Measurements from ENCODE around the gene MGLL. TPM values are rescaled to one million over a fixed set of nuclear protein-coding genes. Genes with fewer than 3 reads are reported as not detected.

MGLL gene
- total RNA-seq, 4 donors from 2014 or later = 36.7 to 146 (median 73.5) TPM

DNA sequence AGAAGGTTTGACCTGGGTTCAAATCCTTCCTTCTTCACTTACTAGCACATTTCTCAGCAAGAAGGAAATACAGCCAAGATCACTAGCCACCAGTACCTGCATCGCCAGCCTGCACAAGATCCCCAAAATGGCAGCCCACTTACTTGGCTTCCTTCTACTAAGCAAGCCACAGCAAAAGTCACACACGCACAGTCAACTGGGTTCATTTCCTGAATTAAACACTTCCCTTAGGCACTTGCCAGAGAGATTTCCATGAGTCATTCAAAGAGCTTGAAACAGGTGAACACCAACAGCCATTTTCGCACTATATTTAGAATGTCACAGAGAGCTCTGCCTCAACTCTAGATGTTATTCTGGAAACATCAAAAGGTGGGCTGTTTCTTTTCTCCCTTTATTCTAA is 42.6 kb downstream of the MGLL start:
- 37 to 42% methylated on average over 3 of the region's 3 CpGs for WGBS, 2 donors
- Histone ChIP-seq H3K27ac (peak overlapping the region in 2 of 4 donors; percentile 16), H3K27me3 (no peaks in the 10 kb centered on the region), H3K9me3 (peaks cover 0 to 7% (median 0%) of the 10 kb centered on the region in 3 donors), H3K36me3 (peaks cover 0 to 47% (median 0%) of the 10 kb centered on the region in 3 donors), H3K4me1 (peaks cover 12 to 65% (median 23%) of the 10 kb centered on the region in 3 donors), H3K4me3 (no peak overlapping the region)
- no peak for DNase-seq
- TF ChIP-seq, protein P1, sequence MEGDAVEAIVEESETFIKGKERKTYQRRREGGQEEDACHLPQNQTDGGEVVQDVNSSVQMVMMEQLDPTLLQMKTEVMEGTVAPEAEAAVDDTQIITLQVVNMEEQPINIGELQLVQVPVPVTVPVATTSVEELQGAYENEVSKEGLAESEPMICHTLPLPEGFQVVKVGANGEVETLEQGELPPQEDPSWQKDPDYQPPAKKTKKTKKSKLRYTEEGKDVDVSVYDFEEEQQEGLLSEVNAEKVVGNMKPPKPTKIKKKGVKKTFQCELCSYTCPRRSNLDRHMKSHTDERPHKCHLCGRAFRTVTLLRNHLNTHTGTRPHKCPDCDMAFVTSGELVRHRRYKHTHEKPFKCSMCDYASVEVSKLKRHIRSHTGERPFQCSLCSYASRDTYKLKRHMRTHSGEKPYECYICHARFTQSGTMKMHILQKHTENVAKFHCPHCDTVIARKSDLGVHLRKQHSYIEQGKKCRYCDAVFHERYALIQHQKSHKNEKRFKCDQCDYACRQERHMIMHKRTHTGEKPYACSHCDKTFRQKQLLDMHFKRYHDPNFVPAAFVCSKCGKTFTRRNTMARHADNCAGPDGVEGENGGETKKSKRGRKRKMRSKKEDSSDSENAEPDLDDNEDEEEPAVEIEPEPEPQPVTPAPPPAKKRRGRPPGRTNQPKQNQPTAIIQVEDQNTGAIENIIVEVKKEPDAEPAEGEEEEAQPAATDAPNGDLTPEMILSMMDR (IDR thresholded peaks at IDR 0.05) = no peak
- no peak for TF ChIP-seq POLR2A (IDR thresholded peaks at IDR 0.05)
- intact Hi-C loops (cut with DNase I) = no loop called here

DNA sequence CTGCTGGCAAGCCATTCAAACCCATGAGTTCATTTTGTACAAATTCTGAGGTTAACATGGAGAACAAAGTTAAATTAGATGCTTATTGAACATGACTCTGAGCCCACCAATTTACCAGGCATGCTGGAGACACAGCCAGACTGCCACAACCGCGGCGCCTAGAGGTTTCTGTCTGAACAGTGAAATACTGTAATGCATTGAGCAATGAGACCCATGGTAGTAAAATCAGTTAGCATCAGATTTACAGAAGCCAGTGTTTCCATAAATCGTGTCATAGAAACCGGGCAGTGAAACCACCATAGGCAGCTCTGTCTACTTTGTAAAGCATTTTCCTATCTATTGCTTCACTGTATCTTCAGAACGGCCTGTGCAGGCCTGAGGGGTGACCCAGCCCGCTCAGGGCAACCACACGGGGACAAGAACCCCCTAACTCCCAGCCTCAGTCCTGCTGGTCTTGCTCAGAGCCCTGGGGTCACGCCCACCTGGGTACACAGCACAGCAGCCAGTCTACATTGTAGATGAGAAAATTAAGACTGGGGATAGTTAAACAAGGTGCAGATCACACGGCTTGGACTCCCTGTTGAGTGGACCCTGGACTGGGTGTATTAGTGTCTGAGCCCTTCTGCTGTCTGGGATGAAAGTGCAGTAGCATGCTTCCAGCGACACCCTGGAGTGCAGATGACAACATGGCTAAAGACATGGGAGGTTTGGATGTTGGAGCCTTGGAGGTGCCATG is 44.2 kb downstream of the MGLL start:
- intact Hi-C loops (cut with DNase I) = no loop called here
- H3K4me1 ChIP-seq = peaks cover 12 to 62% (median 23%) of the 10 kb centered on the region in 3 donors
- H3K27ac ChIP-seq = no peak overlapping the region

DNA sequence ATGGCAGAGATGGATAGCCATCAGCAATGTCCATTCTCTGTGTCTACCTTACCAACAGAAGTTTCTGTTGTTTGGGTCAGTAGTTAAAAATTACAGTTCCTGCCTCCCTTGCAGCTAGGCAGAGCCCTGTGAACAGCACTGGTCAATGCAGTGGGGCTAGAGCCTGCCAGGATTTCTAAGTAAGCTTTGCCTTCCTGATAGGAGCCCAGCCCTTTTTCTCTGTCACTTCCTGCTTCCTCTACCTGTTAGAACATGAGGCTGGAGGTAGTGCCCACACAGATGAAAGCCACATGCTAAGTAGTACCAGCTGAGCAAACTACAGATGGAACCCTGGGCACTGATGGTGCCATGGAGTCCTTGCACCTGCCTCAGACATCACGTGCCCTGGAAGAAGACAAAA is 45.0 kb downstream of the MGLL start:
- TF ChIP-seq POLR2A (IDR thresholded peaks at IDR 0.05) = no peak
- TF ChIP-seq, protein P1 (IDR thresholded peaks at IDR 0.05) = no peak
- WGBS, 2 donors = 86 to 100% methylated on average over 1 of the region's 1 CpG
- Histone ChIP-seq H3K27ac (no peak overlapping the region), H3K36me3 (peaks cover 0 to 43% (median 0%) of the 10 kb centered on the region in 3 donors), H3K9me3 (peaks cover 0 to 7% (median 0%) of the 10 kb centered on the region in 3 donors), H3K4me1 (peaks cover 12 to 61% (median 23%) of the 10 kb centered on the region in 3 donors), H3K4me3 (no peak overlapping the region), H3K27me3 (no peaks in the 10 kb centered on the region)
- DNase-seq = no peak
- intact Hi-C loops (cut with DNase I) = no loop called here

More for the DNA sequence above, 44.2 kb downstream of the MGLL start:
- Histone ChIP-seq H3K9me3 (peaks cover 0 to 7% (median 0%) of the 10 kb centered on the region in 3 donors), H3K27me3 (no peaks in the 10 kb centered on the region), H3K4me3 (no peak overlapping the region), H3K36me3 (peaks cover 0 to 43% (median 0%) of the 10 kb centered on the region in 3 donors)
- no peak for DNase-seq
- whole genome bisulfite sequencing, 2 donors = 88 to 95% methylated on average over 7 to 10 of the region's 11 CpGs
- no peak for TF ChIP-seq POLR2A (IDR thresholded peaks at IDR 0.05)
- TF ChIP-seq, protein P1 (IDR thresholded peaks at IDR 0.05) = no peak

DNA sequence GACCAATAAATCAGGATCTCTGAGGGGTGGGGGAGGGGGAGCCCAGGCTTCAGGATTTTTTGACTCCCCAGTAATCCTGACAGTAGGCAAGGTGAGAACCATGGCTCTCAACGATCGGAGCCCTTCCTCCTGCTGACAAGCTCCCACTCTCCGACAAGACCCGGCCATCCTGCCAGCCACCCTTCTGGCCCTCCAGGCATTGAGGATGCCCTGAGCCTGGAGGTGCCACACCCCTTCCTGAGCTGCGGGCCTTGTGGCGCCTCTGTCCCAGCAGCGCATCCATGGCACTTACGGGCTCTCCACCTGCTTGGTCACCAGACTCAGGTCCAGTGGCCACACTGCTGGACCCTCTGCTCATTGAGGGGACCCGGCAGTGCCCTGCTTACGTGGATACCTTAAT is 46.0 kb downstream of the MGLL start:
- peaks cover 12 to 52% (median 23%) of the 10 kb centered on the region in 3 donors for H3K4me1 ChIP-seq

More for the DNA sequence above, 46.0 kb downstream of the MGLL start:
- Histone ChIP-seq H3K27me3 (no peaks in the 10 kb centered on the region), H3K9me3 (peaks cover 0 to 7% (median 0%) of the 10 kb centered on the region in 3 donors), H3K4me3 (no peak overlapping the region), H3K27ac (peak overlapping the region; percentile 22 to 86 (median 66)), H3K36me3 (peaks cover 0 to 34% (median 0%) of the 10 kb centered on the region in 3 donors)
- WGBS, 2 donors = 89 to 90% methylated on average over 8 to 10 of the region's 10 CpGs
- intact Hi-C loops (cut with DNase I) = no loop called here
- TF ChIP-seq POLR2A (IDR thresholded peaks at IDR 0.05) = no peak
- TF ChIP-seq, protein P1 (IDR thresholded peaks at IDR 0.05) = no peak
- DNase-seq = no peak

All from esophagus squamous epithelium (tissue), 5 donors.